Glutamatergic neuron (in vitro differentiated cells): Measurements from ENCODE around the gene PLA2G6. TPM values are rescaled to one million over a fixed set of nuclear protein-coding genes. Genes with fewer than 3 reads are reported as not detected.
A peak's percentile ranks its signal among the peaks of the same experiment; 100 is the strongest.

Experiments used
- DNase-seq: peaks from one replicate; pipeline ENCODE4 v3.0.0; 2022
- H3K27ac Mint-ChIP-seq: one replicate; pipeline ENCODE4 v1.8.0; 2020; ENCODE audit warnings: mild to moderate bottlenecking, mixed read lengths, inconsistent platforms; ENCODE audit not compliant: unreplicated experiment
- H3K27me3 Mint-ChIP-seq: one replicate; pipeline ENCODE4 v1.8.0; 2020; ENCODE audit warnings: mild to moderate bottlenecking, moderate library complexity, mixed read lengths, inconsistent platforms; ENCODE audit not compliant: unreplicated experiment
- H3K36me3 Mint-ChIP-seq: one replicate; pipeline ENCODE4 v1.8.0; 2020; ENCODE audit warnings: mild to moderate bottlenecking, mixed read lengths, inconsistent platforms; ENCODE audit not compliant: unreplicated experiment
- H3K4me1 Mint-ChIP-seq: one replicate; pipeline ENCODE4 v1.8.0; 2020; ENCODE audit warnings: mild to moderate bottlenecking, low read depth, mixed read lengths, inconsistent platforms; ENCODE audit not compliant: unreplicated experiment
- H3K4me3 Mint-ChIP-seq: one replicate; pipeline ENCODE4 v1.8.0; 2020; ENCODE audit warnings: mild to moderate bottlenecking, mixed read lengths, inconsistent platforms; ENCODE audit not compliant: unreplicated experiment
- H3K9me3 Mint-ChIP-seq: one replicate; pipeline ENCODE4 v1.8.0; 2020; ENCODE audit warnings: mild to moderate bottlenecking, moderate library complexity, mixed read lengths, inconsistent platforms; ENCODE audit not compliant: unreplicated experiment
- total RNA-seq: library from RNA; stranded (reverse); fragmentation: NEBNext Ultra II Directional; extraction: Animal tissue kit (Norgen Biotek cat#: 25700); gene quantifications from one replicate; pipeline ENCODE4 v1.2.1, GENCODE V29; 2021; ENCODE audit not compliant: unreplicated experiment
- TF ChIP-seq, protein P1 (sequence below): fragments of 200-600 bp; sonication (generic); IDR thresholded peaks from one replicate; pipeline ENCODE4 v1.5.0; 2021; ENCODE audit not compliant: partially characterized antibody, unreplicated experiment

PLA2G6 gene
- total RNA-seq, 1 donor from 2014 or later = 42.2 TPM

- peaks cover 5% of the 10 kb centered on the region for H3K9me3 Mint-ChIP-seq
- H3K36me3 Mint-ChIP-seq = no peaks in the 10 kb centered on the region
- TF ChIP-seq, protein P1, sequence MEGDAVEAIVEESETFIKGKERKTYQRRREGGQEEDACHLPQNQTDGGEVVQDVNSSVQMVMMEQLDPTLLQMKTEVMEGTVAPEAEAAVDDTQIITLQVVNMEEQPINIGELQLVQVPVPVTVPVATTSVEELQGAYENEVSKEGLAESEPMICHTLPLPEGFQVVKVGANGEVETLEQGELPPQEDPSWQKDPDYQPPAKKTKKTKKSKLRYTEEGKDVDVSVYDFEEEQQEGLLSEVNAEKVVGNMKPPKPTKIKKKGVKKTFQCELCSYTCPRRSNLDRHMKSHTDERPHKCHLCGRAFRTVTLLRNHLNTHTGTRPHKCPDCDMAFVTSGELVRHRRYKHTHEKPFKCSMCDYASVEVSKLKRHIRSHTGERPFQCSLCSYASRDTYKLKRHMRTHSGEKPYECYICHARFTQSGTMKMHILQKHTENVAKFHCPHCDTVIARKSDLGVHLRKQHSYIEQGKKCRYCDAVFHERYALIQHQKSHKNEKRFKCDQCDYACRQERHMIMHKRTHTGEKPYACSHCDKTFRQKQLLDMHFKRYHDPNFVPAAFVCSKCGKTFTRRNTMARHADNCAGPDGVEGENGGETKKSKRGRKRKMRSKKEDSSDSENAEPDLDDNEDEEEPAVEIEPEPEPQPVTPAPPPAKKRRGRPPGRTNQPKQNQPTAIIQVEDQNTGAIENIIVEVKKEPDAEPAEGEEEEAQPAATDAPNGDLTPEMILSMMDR = no peak
- peaks cover 8% of the 10 kb centered on the region for H3K4me1 Mint-ChIP-seq
- H3K27ac Mint-ChIP-seq = peak within 1 kb of the TSS; percentile 38
- no peak within 1 kb of the TSS for H3K4me3 Mint-ChIP-seq
- H3K27me3 Mint-ChIP-seq = peaks cover 9% of the 10 kb centered on the region
- no peak for DNase-seq
These were observed 71.4 kb downstream of the PLA2G6 start, which contains the start of gene BAIAP2L2 for GRCh38 chr22:38110008-38110862. TSS of gene BAIAP2L2 (minus strand) at chr22:38110684. CDS start at chr22:38110525, 159 bp downstream.

DNA sequence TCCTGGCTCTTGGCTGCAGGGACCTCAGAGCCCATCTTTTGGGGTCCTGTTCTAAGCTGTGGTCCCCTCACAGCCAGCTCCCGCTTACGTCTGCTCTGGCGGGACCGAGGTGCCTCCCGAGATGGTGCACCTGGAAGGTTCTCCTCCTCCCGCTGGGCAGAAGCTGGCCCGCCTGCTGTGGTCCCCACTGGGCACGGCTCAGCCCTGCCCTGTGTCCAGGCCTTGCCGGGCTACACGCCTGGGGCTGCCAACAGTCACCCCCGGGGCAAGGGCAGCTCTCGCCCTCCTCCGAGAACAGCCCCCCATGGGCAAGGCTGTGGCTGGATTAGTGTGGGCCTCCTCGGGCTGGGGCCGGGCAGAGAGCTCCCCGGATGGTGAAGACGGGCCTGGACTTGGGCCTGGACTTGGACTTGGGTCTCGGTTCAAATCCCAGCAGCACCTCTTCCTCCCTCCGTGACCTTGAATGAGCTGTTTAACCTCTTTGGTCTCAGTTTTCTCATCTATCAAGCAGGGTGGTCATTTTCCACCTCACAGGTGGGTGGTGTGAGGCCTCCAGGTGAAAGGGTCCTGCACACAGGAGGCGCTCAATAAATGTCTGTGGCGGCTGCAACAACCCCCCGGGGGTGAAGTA is 72.1 kb downstream of the PLA2G6 start:
- Mint-ChIP-seq H3K9me3 (peaks cover 5% of the 10 kb centered on the region), H3K36me3 (no peaks in the 10 kb centered on the region), H3K27me3 (peaks cover 9% of the 10 kb centered on the region), H3K4me3 (no peak overlapping the region), H3K27ac (peak overlapping the region; percentile 38), H3K4me1 (peaks cover 8% of the 10 kb centered on the region)
- TF ChIP-seq, protein P1 = no peak
- DNase-seq = peak; percentile 61

GRCh38 chr22:38108561-38109319 is 72.9 kb downstream of the PLA2G6 start:
- Mint-ChIP-seq H3K4me1 (peaks cover 11% of the 10 kb centered on the region), H3K9me3 (peaks cover 3% of the 10 kb centered on the region), H3K4me3 (no peak overlapping the region), H3K27ac (no peak overlapping the region), H3K36me3 (no peaks in the 10 kb centered on the region), H3K27me3 (peaks cover 7% of the 10 kb centered on the region)
- TF ChIP-seq, protein P1 = no peak
- no peak for DNase-seq

- Mint-ChIP-seq H3K36me3 (no peaks in the 10 kb centered on the region), H3K4me1 (peaks cover 12% of the 10 kb centered on the region), H3K27ac (peak overlapping the region; percentile 55), H3K27me3 (peaks cover 7% of the 10 kb centered on the region), H3K9me3 (peaks cover 3% of the 10 kb centered on the region), H3K4me3 (no peak overlapping the region)
- TF ChIP-seq, protein P1 = no peak
- no peak for DNase-seq
These were observed 73.7 kb downstream of the PLA2G6 start for GRCh38 chr22:38107692-38108515.
